ENCODE data around the gene ACTMAP.
A peak's percentile ranks its signal among the peaks of the same experiment; 100 is the strongest.

DNA sequence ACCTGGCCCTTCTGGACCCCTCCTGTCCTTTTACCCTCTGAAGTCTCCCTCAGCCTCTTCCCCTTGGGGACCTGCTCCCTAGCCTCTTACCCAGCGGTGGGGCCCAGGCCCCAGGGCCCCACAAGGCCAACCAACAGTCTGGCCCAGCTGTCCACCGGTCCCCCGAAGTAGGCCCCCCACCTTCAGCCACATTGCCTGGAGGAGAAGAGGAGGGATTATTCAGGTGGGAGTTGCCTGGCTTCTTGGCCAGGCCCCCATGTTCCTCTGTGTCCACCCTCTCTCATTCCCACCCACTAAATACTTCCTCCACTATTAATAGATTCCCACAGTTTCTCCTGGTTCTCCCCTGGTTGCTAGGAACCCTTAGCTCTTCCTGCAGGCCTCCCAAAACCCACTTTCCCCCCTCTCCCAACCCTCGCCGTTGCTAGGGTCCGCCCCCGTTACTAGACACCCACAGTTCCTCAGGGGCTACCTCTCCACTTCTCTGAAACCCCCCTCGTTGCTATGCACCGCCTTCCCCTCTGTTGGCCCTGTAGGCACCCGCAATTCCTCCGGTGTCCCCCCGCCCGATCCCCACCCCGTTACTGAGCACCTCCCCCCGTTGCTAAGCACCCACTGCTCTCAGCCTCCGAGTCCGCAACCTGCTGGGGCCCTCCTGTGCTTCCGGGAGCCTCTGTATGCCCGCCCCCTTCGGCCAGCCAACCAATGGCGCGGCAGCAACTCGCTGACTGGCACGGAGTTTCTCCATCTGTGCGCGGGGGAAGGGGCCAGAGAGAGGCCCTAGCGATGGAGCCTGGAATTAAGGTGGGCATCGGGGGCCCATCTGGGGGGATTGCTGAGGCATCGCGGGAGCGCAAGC is 35.6 kb downstream of the ACTMAP start:
- TF ChIP-seq CTCF (IDR thresholded peaks at IDR 0.05) (peak; percentile 10), EZH2 (IDR thresholded peaks at IDR 0.05) (no peak), EZH2phosphoT487 (IDR thresholded peaks at IDR 0.05) (no peak)
